Measurements from ENCODE around the gene SRC. TPM values are rescaled to one million over a fixed set of nuclear protein-coding genes. Genes with fewer than 3 reads are reported as not detected.

The SRC gene
- total and polyA plus RNA-seq, 2 of the 8 experiments (the other 6 are each of a cell fraction or from before 2014, with no cell fraction given) = 27.6 to 28.8 TPM

GRCh38 chr20:37345339-37346235 lies at the start of gene SRC (continued):
- TF ChIP-seq, protein P1, sequence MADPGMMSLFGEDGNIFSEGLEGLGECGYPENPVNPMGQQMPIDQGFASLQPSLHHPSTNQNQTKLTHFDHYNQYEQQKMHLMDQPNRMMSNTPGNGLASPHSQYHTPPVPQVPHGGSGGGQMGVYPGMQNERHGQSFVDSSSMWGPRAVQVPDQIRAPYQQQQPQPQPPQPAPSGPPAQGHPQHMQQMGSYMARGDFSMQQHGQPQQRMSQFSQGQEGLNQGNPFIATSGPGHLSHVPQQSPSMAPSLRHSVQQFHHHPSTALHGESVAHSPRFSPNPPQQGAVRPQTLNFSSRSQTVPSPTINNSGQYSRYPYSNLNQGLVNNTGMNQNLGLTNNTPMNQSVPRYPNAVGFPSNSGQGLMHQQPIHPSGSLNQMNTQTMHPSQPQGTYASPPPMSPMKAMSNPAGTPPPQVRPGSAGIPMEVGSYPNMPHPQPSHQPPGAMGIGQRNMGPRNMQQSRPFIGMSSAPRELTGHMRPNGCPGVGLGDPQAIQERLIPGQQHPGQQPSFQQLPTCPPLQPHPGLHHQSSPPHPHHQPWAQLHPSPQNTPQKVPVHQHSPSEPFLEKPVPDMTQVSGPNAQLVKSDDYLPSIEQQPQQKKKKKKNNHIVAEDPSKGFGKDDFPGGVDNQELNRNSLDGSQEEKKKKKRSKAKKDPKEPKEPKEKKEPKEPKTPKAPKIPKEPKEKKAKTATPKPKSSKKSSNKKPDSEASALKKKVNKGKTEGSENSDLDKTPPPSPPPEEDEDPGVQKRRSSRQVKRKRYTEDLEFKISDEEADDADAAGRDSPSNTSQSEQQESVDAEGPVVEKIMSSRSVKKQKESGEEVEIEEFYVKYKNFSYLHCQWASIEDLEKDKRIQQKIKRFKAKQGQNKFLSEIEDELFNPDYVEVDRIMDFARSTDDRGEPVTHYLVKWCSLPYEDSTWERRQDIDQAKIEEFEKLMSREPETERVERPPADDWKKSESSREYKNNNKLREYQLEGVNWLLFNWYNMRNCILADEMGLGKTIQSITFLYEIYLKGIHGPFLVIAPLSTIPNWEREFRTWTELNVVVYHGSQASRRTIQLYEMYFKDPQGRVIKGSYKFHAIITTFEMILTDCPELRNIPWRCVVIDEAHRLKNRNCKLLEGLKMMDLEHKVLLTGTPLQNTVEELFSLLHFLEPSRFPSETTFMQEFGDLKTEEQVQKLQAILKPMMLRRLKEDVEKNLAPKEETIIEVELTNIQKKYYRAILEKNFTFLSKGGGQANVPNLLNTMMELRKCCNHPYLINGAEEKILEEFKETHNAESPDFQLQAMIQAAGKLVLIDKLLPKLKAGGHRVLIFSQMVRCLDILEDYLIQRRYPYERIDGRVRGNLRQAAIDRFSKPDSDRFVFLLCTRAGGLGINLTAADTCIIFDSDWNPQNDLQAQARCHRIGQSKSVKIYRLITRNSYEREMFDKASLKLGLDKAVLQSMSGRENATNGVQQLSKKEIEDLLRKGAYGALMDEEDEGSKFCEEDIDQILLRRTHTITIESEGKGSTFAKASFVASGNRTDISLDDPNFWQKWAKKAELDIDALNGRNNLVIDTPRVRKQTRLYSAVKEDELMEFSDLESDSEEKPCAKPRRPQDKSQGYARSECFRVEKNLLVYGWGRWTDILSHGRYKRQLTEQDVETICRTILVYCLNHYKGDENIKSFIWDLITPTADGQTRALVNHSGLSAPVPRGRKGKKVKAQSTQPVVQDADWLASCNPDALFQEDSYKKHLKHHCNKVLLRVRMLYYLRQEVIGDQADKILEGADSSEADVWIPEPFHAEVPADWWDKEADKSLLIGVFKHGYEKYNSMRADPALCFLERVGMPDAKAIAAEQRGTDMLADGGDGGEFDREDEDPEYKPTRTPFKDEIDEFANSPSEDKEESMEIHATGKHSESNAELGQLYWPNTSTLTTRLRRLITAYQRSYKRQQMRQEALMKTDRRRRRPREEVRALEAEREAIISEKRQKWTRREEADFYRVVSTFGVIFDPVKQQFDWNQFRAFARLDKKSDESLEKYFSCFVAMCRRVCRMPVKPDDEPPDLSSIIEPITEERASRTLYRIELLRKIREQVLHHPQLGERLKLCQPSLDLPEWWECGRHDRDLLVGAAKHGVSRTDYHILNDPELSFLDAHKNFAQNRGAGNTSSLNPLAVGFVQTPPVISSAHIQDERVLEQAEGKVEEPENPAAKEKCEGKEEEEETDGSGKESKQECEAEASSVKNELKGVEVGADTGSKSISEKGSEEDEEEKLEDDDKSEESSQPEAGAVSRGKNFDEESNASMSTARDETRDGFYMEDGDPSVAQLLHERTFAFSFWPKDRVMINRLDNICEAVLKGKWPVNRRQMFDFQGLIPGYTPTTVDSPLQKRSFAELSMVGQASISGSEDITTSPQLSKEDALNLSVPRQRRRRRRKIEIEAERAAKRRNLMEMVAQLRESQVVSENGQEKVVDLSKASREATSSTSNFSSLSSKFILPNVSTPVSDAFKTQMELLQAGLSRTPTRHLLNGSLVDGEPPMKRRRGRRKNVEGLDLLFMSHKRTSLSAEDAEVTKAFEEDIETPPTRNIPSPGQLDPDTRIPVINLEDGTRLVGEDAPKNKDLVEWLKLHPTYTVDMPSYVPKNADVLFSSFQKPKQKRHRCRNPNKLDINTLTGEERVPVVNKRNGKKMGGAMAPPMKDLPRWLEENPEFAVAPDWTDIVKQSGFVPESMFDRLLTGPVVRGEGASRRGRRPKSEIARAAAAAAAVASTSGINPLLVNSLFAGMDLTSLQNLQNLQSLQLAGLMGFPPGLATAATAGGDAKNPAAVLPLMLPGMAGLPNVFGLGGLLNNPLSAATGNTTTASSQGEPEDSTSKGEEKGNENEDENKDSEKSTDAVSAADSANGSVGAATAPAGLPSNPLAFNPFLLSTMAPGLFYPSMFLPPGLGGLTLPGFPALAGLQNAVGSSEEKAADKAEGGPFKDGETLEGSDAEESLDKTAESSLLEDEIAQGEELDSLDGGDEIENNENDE (IDR thresholded peaks at IDR 0.05; ENCODE audit: insufficient replicate concordance, low read length) = no peak
- no peak for TF ChIP-seq RFX5 (IDR thresholded peaks at IDR 0.05; ENCODE audit: borderline replicate concordance, low read depth, low read length)

Measured in H1 (cell line).